Skeletal muscle satellite cell (primary cell): ENCODE results near the gene EPHB1.
"Not testable (repeated sequence)": the region's sequence is repeated elsewhere in the genome, so short reads cannot be mapped to it uniquely, and the experiment has no call there.

Experiments
- H3K27me3 ChIP-seq: 2 replicates; pipeline ENCODE4 v1.7.0; 2013; ENCODE audit warnings: low read length; ENCODE audit not compliant: control insufficient read depth, insufficient read depth
- H3K36me3 ChIP-seq: 2 replicates; pipeline ENCODE4 v1.7.0; 2013; ENCODE audit warnings: mild to moderate bottlenecking, control low read depth, low read length; ENCODE audit not compliant: insufficient read depth
- H3K4me1 ChIP-seq: 2 replicates; pipeline ENCODE4 v1.7.0; 2013; ENCODE audit warnings: low read length; ENCODE audit not compliant: control insufficient read depth, insufficient read depth
- H3K4me2 ChIP-seq: 2 replicates; pipeline ENCODE4 v1.7.0; 2013; ENCODE audit warnings: mild to moderate bottlenecking, low read length
- H3K4me3 ChIP-seq: 2 replicates; pipeline ENCODE4 v1.7.0; 2013; ENCODE audit warnings: low read length
- H3K9ac ChIP-seq: 2 replicates; pipeline ENCODE4 v1.7.0; 2013; ENCODE audit warnings: mild to moderate bottlenecking, low read depth, low read length, moderate library complexity
- H3K9me3 ChIP-seq: replicated peaks from 2 replicates; pipeline ENCODE4 v1.7.0; 2013; ENCODE audit warnings: mild to moderate bottlenecking, control low read depth, low read length

Gene EPHB1

DNA sequence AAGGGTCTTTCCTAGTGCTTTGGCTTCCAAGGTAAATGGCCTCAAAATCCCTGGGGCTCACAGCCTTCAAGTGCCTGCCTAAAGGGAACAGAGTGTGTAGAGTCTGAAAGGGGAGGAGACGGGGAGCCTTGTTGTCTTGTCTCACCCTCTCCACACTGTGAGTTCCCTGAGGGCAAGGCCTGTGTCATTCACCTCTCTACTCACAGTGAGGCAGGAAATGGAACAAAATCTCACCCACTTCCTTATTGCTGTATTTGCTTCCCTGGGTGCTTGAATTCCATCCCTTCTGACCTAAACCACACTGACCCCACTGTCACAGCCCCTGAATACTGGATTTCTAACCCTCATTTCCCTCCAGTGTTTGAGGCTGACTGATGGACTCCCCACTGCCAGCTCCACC lies 197.5 kb downstream of the EPHB1 start:
- no peak overlapping the region for H3K4me2 ChIP-seq
- H3K27me3 ChIP-seq, result peaks cover 2% of the 10 kb centered on the region
- H3K36me3 ChIP-seq, result no peaks in the 10 kb centered on the region
- H3K4me3 ChIP-seq, result no peak overlapping the region
- no peaks in the 10 kb centered on the region for H3K9me3 ChIP-seq
- no peaks in the 10 kb centered on the region for H3K4me1 ChIP-seq
- no peak overlapping the region for H3K9ac ChIP-seq

GRCh38 chr3:134993011-134993410 lies 198.0 kb downstream of the EPHB1 start:
- Histone ChIP-seq H3K27me3 (peaks cover 2% of the 10 kb centered on the region), H3K36me3 (no peaks in the 10 kb centered on the region), H3K4me3 (no peak overlapping the region), H3K4me1 (no peaks in the 10 kb centered on the region), H3K9me3 (no peaks in the 10 kb centered on the region), H3K9ac (no peak overlapping the region), H3K4me2 (no peak overlapping the region)

DNA sequence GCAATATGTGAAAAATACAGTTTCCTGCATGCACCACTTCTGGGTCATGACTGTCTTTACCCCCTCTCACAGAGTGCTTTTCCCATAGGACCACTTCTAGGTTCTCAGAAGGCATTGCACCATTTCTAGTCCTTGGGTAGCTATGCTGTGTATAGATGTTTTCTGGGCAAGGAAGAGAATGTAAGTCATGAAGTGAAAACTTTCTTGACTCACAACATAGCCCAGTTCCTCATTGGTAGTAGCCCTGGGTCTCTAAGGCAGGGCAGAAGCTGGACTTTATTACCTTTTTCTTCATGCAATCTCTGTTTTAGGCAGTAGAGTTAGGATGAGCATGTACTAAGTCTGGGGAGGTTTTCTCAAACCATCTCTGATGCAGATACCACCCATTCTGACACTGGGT lies 203.1 kb downstream of the EPHB1 start:
- Histone ChIP-seq H3K4me3 (no peak overlapping the region), H3K36me3 (no peaks in the 10 kb centered on the region), H3K9ac (no peak overlapping the region), H3K4me1 (no peaks in the 10 kb centered on the region), H3K9me3 (no peaks in the 10 kb centered on the region), H3K4me2 (no peak overlapping the region), H3K27me3 (no peaks in the 10 kb centered on the region)

DNA sequence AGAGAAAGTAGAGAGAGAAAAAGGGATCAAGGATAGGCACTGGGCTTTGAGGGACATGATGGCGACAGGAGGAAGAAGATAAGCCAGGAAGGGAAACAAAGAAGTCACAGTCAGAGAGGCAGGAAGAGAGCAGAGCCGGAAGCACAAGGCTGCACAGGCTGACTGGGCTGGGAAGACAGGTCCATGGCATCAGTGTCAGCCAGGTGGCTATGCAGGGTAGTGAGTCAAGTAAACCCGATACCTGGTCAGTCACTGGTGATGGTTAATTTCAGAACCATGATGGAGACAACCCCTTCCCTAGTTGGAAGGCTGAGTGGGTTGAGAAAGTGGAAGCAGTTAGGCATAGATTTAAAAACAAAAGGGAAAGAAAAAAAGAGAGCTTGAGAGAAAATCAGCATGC lies 203.8 kb downstream of the EPHB1 start:
- Histone ChIP-seq H3K4me2 (no peak overlapping the region), H3K4me3 (no peak overlapping the region), H3K9me3 (no peaks in the 10 kb centered on the region), H3K4me1 (no peaks in the 10 kb centered on the region), H3K36me3 (no peaks in the 10 kb centered on the region), H3K9ac (no peak overlapping the region), H3K27me3 (no peaks in the 10 kb centered on the region)

GRCh38 chr3:135000465-135000864 lies 205.4 kb downstream of the EPHB1 start:
- Histone ChIP-seq H3K4me3 (no peak overlapping the region), H3K9me3 (no peaks in the 10 kb centered on the region), H3K36me3 (no peaks in the 10 kb centered on the region), H3K4me1 (no peaks in the 10 kb centered on the region), H3K4me2 (no peak overlapping the region), H3K9ac (no peak overlapping the region), H3K27me3 (no peaks in the 10 kb centered on the region)

GRCh38 chr3:135005616-135006015 lies 210.6 kb downstream of the EPHB1 start:
- H3K4me1 ChIP-seq, H3K4me2 ChIP-seq, H3K9ac ChIP-seq, H3K36me3 ChIP-seq, H3K27me3 ChIP-seq, H3K9me3 ChIP-seq, H3K4me3 ChIP-seq: not testable (repeated sequence)

GRCh38 chr3:135007607-135008006 lies 212.5 kb downstream of the EPHB1 start:
- Histone ChIP-seq H3K4me3 (no peak overlapping the region), H3K9me3 (no peaks in the 10 kb centered on the region), H3K4me1 (no peaks in the 10 kb centered on the region), H3K9ac (no peak overlapping the region), H3K36me3 (no peaks in the 10 kb centered on the region), H3K27me3 (no peaks in the 10 kb centered on the region), H3K4me2 (no peak overlapping the region)

- Histone ChIP-seq H3K4me1 (no peaks in the 10 kb centered on the region), H3K9me3 (no peaks in the 10 kb centered on the region), H3K4me2 (no peak overlapping the region), H3K9ac (no peak overlapping the region), H3K27me3 (no peaks in the 10 kb centered on the region), H3K4me3 (no peak overlapping the region), H3K36me3 (no peaks in the 10 kb centered on the region)
Measured at GRCh38 chr3:135008326-135008725, 213.3 kb downstream of the EPHB1 start.

GRCh38 chr3:135009014-135009413 lies 214.0 kb downstream of the EPHB1 start:
- H3K9ac ChIP-seq, result no peak overlapping the region

DNA sequence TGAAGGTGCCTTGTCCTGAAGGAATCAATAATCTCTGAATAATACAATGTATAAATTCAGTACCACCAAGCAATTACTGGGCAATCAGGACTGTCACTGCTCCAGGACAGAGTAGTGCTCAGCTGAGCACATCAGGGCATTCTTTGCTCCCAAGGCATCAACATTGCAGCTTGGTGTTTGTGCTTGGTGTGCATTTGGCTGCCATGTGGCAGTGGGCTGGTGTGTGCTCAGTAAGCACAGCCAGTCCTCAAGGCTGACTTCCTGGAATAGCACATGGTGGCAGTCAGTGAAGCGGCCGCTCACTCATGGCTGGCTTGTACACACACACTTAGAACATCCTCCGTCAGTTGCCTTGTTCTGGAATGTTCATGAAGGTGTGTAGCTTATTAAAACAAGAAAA lies 217.0 kb downstream of the EPHB1 start:
- Histone ChIP-seq H3K36me3 (no peaks in the 10 kb centered on the region), H3K4me3 (no peak overlapping the region), H3K9ac (no peak overlapping the region), H3K4me1 (no peaks in the 10 kb centered on the region), H3K9me3 (no peaks in the 10 kb centered on the region), H3K27me3 (no peaks in the 10 kb centered on the region), H3K4me2 (no peak overlapping the region)

More at GRCh38 chr3:135009014-135009413, 214.0 kb downstream of the EPHB1 start:
- H3K36me3 ChIP-seq, result no peaks in the 10 kb centered on the region
- no peaks in the 10 kb centered on the region for H3K4me1 ChIP-seq
- H3K9me3 ChIP-seq, result no peaks in the 10 kb centered on the region
- no peak overlapping the region for H3K4me2 ChIP-seq
- H3K4me3 ChIP-seq, result no peak overlapping the region
- no peaks in the 10 kb centered on the region for H3K27me3 ChIP-seq

DNA sequence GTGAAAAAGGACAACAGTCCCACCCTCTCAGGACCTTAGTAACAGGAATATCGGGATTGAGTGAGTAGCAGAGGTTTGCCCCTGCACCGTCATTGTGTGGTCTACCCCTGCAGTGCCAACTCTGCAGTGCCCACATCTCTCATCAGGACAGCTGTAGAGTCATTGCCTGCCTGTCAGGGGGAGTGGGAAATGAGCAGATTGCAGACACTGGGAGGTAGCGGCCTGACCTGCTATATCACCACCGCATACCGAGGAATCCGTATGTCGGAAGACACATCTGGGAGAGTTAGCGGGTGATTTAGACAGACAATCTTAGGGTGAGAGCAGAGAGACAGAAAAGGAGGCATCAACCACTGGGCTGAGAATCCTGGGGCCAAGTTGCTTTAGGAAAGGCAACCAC lies 218.1 kb downstream of the EPHB1 start:
- no peaks in the 10 kb centered on the region for H3K4me1 ChIP-seq

GRCh38 chr3:135014566-135014965 lies 219.5 kb downstream of the EPHB1 start:
- no peak overlapping the region for H3K9ac ChIP-seq
- no peaks in the 10 kb centered on the region for H3K9me3 ChIP-seq
- no peaks in the 10 kb centered on the region for H3K4me1 ChIP-seq
- no peak overlapping the region for H3K4me2 ChIP-seq
- H3K27me3 ChIP-seq, result no peaks in the 10 kb centered on the region
- H3K36me3 ChIP-seq, result no peaks in the 10 kb centered on the region
- H3K4me3 ChIP-seq, result no peak overlapping the region

More for the DNA sequence above, 218.1 kb downstream of the EPHB1 start:
- Histone ChIP-seq H3K9me3 (no peaks in the 10 kb centered on the region), H3K9ac (no peak overlapping the region), H3K4me2 (no peak overlapping the region), H3K4me3 (no peak overlapping the region), H3K27me3 (no peaks in the 10 kb centered on the region), H3K36me3 (no peaks in the 10 kb centered on the region)
